SK-N-SH (cell line): ENCODE results near the gene HYAL3.

Source experiments
- GABPA ChIP-seq: IDR thresholded peaks from 2 replicates; pipeline ENCODE4 v1.4.0; 2012; ENCODE audit warnings: low read depth, mild to moderate bottlenecking
- JUND ChIP-seq: IDR thresholded peaks from 2 replicates; pipeline ENCODE4 v1.4.0; 2012
- POLR2AphosphoS5 ChIP-seq: IDR thresholded peaks from 2 replicates; pipeline ENCODE4 v1.6.1; 2012; ENCODE audit warnings: low read depth, low read length
- RAD21 ChIP-seq: IDR thresholded peaks from 2 replicates; pipeline ENCODE4 v1.6.1; 2012; ENCODE audit warnings: mild to moderate bottlenecking, low read length
- SMC3 ChIP-seq: IDR thresholded peaks from 2 replicates; pipeline ENCODE4 v1.6.1; 2012; ENCODE audit warnings: low read depth, low read length, improper control_type of control experiment
- TF ChIP-seq, protein P1 (sequence below): fragments of 200-600 bp; sonication (generic); IDR thresholded peaks from 2 replicates; pipeline ENCODE4 v1.6.1; 2017; ENCODE audit warnings: antibody characterized with exemption, mild to moderate bottlenecking, moderate library complexity
- TF ChIP-seq, protein P2 (sequence below): IDR thresholded peaks from 2 replicates; pipeline ENCODE4 v1.4.0; 2012; ENCODE audit warnings: low read depth

DNA sequence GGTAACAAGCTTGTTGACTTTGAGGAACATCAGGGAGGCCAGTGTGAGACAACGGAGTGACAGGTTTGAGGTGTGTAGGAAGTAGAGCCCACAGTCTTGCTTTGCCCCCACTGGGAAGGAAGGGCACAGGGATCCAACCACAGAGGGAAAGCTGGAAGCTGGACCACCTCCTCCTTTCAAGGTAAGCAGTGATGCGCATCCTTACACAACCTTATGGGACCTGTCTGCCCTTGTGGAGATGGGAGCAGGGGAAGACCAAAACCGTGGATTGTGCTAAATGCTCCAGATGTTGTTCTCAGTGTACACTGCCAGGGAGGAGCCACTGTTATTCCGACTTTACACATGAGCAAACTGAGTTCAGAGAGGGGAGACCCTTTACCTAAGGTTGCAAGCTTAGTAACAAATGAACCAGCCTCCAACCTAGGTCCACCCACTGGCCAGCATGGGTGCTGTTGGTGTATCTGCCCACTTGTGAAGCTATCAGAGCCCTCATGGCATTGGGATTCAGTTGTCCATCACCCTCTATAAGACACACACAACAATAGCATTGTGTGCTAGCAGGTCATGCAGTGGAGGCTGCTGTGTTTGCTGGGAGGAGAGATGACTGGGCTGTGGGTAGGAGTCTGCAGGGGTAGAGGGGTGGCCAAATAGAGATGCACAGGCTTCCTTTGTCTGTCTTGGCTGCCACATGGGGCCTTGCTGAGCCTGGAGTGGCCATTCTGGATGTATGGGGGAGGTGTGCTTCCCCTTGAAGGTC lies 20.9 kb downstream of the HYAL3 start:
- TF ChIP-seq, protein P1, sequence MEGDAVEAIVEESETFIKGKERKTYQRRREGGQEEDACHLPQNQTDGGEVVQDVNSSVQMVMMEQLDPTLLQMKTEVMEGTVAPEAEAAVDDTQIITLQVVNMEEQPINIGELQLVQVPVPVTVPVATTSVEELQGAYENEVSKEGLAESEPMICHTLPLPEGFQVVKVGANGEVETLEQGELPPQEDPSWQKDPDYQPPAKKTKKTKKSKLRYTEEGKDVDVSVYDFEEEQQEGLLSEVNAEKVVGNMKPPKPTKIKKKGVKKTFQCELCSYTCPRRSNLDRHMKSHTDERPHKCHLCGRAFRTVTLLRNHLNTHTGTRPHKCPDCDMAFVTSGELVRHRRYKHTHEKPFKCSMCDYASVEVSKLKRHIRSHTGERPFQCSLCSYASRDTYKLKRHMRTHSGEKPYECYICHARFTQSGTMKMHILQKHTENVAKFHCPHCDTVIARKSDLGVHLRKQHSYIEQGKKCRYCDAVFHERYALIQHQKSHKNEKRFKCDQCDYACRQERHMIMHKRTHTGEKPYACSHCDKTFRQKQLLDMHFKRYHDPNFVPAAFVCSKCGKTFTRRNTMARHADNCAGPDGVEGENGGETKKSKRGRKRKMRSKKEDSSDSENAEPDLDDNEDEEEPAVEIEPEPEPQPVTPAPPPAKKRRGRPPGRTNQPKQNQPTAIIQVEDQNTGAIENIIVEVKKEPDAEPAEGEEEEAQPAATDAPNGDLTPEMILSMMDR = no peak
- TF ChIP-seq SMC3 (no peak), POLR2AphosphoS5 (no peak), GABPA (no peak), RAD21 (no peak), JUND (no peak)
- TF ChIP-seq, protein P2, sequence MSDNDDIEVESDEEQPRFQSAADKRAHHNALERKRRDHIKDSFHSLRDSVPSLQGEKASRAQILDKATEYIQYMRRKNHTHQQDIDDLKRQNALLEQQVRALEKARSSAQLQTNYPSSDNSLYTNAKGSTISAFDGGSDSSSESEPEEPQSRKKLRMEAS = no peak
